Endothelial cell of hepatic sinusoid (primary cell): ENCODE measurements around the gene KCNJ9.

ENCODE experiments used
- in situ Hi-C: cut with HindIII; loops from 2 replicates; pipeline ENCODE4 v1.10.0; 2017; ENCODE audit warnings: low sequenced_read_pairs

KCNJ9 gene

DNA sequence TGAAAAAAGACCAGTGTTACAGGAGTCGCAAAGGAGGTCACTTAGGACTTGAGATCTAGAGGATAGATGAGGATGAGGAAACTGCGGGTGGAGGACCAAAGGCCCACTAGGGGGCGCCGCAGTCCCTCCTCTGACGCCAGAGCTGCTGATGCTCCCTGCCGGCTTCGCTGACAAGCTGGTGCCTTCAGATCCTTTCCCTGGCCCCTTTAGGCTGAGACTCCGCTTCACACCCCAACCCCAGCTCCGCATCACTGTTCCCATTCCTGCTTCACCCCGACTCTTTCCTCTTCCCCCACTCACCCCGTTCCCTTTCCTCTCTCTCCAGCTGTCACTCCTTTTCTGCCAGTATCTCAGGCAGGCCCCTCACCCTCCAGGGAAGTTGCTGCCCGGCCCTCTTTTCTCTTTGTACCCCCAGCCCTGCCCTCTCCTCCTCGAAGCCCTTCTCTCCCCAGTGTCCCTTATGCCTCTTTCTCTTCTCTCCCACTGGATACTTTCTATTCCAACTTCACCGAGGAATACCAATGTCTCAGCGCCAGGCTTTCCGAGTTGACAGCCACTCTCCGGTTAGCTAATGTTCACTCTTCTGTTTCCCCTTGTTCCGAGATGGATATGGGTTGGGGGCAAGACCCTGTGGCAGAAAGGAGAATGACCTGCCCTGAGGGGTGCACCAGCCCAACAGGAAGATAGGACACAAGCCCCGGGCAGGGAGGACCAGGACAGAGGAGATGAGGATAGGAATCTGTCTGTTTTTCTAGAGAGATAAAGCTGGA is 4.5 kb downstream of the KCNJ9 start:
- in situ Hi-C loops = loop anchor here (5.0 kb wide), 1 partner anchor 46 kb away; no protein-coding TSS in a partner anchor

DNA sequence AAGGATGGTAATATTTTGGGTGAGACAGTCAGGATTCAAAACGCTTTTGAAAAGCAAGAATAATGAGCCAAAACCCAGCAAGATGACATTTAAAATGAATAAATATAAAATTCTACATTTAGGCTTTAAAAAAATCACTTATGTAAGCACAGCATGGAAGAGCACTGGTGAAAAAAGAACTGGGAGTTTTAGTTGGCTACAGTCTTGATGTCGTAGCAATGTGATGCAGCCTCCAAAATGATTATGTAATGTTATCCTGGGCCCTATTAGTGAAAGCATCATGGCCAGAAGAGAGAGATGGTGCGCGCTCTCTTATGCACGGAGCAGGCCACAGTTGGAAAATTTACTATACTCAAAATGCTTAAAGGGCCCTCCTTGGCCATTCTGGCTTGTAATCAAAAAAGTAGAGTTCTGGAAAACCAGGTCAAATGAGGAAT is 5.1 kb downstream of the KCNJ9 start:
- in situ Hi-C loops = loop anchor here (5.0 kb wide), 1 partner anchor 46 kb away; no protein-coding TSS in a partner anchor

DNA sequence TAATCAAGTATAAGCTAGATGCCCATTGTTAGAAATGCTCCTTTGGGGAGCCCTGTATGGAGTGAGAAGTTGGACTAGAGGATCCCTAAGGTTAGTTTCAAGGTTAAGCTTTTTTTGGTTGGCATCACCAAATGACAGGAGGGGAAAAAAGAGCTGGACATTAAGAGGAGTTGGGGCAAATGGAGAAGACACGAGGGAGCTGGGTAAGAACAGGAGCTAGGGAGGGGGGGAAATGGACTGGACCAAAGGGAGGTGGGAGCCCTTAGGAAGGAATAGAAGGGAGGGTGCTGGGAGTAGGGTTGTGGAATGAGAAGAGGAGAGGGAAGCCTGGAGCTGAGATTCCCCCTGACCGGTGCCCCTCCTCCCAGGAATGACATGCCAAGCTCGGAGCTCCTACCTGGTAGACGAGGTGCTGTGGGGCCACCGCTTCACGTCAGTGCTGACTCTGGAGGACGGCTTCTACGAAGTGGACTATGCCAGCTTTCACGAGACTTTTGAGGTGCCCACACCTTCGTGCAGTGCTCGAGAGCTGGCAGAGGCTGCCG is 5.9 kb downstream of the KCNJ9 start:
- in situ Hi-C loops = loop anchor here (5.0 kb wide), 1 partner anchor 45 kb away; no protein-coding TSS in a partner anchor

DNA sequence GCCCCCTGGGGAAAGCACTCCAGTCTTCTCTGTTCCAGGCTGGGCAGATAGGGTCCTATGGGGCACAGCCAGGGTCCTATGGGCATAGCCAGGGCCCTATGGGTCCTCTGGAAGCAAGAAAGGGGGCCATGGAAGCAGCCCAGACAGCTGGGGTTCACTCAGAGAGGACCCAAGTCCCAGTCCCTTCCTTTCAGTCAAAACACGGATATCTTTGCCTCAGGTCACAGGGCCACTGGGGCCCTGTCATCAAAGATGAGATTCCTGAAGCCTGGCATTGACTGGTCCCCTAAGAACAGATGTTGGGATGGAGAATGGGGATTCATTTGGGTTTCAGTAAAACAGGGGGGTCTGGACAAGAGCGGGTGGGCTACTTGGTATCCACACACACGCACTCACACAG is 8.5 kb downstream of the KCNJ9 start:
- in situ Hi-C loops = loop anchor here (5.0 kb wide), 1 partner anchor 42 kb away; no protein-coding TSS in a partner anchor

DNA sequence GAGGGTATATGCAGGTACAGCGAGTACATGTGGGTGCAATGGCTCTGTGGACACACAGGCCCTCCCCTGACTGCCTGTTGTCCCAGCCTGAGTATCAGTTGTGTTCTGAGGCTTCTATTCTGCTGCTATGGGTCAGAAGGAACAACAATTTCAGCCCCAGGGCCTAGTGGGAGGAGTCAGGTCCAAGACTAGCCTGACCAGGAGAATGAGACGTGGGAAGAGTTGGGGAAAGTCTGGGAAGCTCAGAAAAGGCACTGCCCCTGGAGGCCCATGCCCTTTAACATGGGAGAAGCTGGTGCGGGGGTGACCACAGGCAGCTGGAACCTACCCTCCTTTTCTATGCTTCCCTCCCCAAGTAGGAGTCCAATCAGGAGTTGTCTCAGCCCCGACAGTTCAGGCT is 9.4 kb downstream of the KCNJ9 start:
- in situ Hi-C loops = no loop called here

- in situ Hi-C loops = no loop called here
These were observed 10.4 kb downstream of the KCNJ9 start for GRCh38 chr1:160091666-160092223.

DNA sequence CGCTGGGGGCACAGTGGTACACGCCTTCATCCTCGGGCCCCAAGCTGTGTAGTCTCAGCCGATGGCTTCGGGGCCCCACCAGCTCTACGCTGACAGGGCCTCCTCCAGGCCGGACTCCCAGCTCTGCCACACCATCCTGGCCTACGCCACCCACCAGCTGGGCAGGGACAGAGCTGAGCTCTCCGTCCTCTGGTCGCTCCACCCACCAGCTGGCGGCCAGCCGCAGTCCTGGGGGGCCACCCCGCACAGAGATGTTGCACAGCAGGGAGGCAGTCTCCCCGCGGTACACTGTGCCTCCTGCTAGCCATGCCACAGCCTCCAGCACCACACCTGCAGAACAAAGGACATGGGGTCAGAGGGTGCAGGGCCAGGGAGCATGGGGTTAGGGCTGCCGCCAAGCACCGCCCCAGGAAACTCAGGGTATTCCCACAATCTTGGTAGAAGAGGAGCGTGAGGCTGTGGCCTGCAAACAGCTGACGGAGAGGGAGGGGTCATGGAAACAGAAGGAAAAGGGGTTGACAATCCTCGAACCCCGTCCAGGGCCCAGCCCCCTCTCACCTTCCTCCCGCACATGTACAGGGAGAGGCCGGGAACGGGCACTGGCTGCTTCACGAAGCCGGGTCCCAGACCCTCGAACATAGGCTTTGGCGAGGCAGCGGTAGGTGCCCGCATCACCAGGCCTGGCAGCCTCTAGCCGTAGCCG is 11.2 kb downstream of the KCNJ9 start:
- in situ Hi-C loops = no loop called here

DNA sequence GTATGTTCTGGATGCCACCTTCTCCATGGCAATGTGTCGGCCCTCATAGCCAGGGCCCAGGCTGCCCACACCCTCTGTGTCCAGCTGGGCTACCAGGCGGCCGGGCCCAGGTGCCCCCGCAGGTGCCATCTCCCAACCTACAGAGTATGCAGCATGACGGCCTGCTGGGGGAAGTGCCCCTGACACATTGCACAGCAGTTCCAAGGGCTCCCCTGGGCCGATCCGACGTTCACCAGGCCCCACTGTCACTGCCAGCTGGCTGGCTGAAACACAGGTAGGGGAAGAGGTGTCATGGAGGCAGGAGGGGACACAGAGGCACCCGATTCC is 11.7 kb downstream of the KCNJ9 start:
- in situ Hi-C loops = no loop called here

GRCh38 chr1:160093624-160094290 is 12.4 kb downstream of the KCNJ9 start:
- in situ Hi-C loops = no loop called here

DNA sequence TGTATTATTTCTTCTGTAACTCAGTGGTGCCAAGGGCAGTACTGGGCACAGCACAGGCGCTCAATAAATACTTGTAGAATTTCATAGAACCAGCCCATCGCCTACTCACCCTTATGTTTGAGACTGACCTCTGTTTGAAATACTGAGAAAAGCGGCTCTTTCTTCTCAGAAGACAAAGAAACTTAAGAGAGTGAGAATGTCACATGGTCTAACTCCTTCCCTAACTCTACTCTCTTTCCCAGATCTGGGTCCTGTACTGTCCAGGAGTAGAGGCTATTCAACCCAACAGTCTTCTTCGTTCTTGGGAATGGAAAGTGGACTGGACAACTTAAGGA is 12.9 kb downstream of the KCNJ9 start:
- in situ Hi-C loops = no loop called here

DNA sequence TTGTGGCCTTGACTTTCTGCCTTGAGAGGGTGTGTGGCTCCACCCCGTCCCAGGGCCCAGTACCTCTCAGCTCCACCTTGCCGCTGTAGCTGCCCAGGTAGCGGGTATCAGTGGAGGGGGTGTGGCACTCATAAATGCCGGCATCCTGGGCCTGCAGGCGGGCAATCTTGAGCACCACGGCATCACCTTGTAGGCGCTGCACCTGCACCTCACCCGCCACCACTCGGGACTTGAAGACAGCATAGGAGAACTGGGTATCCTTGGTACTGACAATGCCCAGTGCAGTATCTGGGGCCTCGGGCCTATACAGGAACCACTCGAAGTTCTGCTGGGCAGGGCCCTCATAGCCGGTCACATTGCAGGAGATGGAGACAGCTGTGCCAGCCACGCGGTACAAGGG is 13.5 kb downstream of the KCNJ9 start:
- in situ Hi-C loops = no loop called here

- in situ Hi-C loops = no loop called here
These were observed 14.2 kb downstream of the KCNJ9 start for GRCh38 chr1:160095382-160096105.

- in situ Hi-C loops = no loop called here
These were observed 15.2 kb downstream of the KCNJ9 start for GRCh38 chr1:160096274-160097116.

GRCh38 chr1:160097151-160097910 is 16.0 kb downstream of the KCNJ9 start:
- in situ Hi-C loops = no loop called here

GRCh38 chr1:160097911-160098851 is 16.8 kb downstream of the KCNJ9 start, which contains the start of gene IGSF8:
Gene IGSF8 (minus strand): TSS chr1:160098619. CDS start chr1:160098472, 147 bp downstream.
- in situ Hi-C loops = no loop called here

DNA sequence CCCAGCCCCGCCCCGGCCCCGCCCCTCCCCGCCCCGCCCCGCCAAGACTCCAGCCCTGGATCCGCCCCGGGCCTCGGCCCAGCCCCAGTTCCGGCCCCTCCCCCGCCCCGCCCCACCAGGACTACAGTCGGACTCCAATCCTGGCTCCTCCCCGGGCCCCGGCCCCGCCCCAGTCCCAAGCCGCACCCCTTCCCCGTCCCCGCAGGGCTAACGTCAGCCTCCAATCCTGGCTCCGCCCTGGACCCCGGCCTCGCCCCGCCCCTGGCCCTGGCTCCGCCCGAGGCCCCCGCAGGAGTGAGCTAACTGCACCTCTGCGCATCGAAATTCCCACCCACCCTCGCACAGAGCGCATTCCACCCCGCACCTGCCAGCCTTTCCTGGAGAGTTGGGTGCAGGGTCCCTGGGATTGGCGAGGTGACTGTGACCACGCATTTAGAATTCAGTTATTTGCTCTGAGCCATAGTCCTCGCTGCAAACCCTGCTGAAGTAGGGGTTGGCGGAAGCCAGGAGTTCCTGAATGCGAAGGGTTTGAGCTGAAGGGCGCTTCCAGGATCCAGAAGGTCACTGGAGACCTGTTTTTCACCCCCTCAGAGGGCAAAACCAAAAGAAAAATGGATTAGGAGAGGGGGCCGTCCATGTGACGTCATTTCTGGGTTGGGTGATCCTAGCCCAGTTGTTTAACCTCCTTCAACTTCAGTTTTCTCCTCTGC is 17.7 kb downstream of the KCNJ9 start:
- in situ Hi-C loops = no loop called here
